HEK293T (cell line): ENCODE results near the gene SPDYE6.
"Not testable (repeated sequence)": the region's sequence is repeated elsewhere in the genome, so short reads cannot be mapped to it uniquely, and the experiment has no call there.

Experiments used
- CTCF ChIA-PET: fragments of 350-600 bp; formaldehyde crosslinking; extraction: SDS; loops from one replicate; lab custom pipeline; 2021; ENCODE audit warnings: antibody characterized with exemption, inconsistent platforms; lab: Yijun Ruan, JAX
- POLR2A ChIA-PET: fragments of 350-600 bp; formaldehyde crosslinking; extraction: SDS; loops from one replicate; lab custom pipeline; 2020; ENCODE audit warnings: antibody characterized with exemption, inconsistent platforms; lab: Yijun Ruan, JAX
- DNase-seq: peaks from one replicate; pipeline ENCODE4 v3.0.0; 2012; ENCODE audit warnings: mixed read lengths; ENCODE audit errors: extremely low spot score
- ARNT ChIP-seq: fragments of 450-650 bp; IDR thresholded peaks from 2 replicates; pipeline ENCODE4 v1.6.1; 2017; ENCODE audit warnings: mild to moderate bottlenecking
- BHLHE40 ChIP-seq: fragments of 450-650 bp; IDR thresholded peaks from 2 replicates; pipeline ENCODE4 v1.6.1; 2016; ENCODE audit warnings: mild to moderate bottlenecking, moderate library complexity, borderline replicate concordance
- CTBP1 ChIP-seq: fragments of 450-650 bp; IDR thresholded peaks from 2 replicates; pipeline ENCODE4 v1.6.1; 2016; ENCODE audit warnings: borderline replicate concordance
- ELF4 ChIP-seq: fragments of 450-650 bp; IDR thresholded peaks from 2 replicates; pipeline ENCODE4 v1.6.1; 2017; ENCODE audit warnings: antibody characterized with exemption
- FOXA1 ChIP-seq: fragments of 450-650 bp; IDR thresholded peaks from 2 replicates; pipeline ENCODE4 v1.6.1; 2016; ENCODE audit warnings: mild to moderate bottlenecking
- FOXK2 ChIP-seq: fragments of 450-650 bp; IDR thresholded peaks from 2 replicates; pipeline ENCODE4 v1.6.1; 2016; ENCODE audit warnings: mild to moderate bottlenecking
- FOXM1 ChIP-seq: fragments of 450-650 bp; IDR thresholded peaks from 2 replicates; pipeline ENCODE4 v1.6.1; 2017; ENCODE audit warnings: mild to moderate bottlenecking, borderline replicate concordance
- HDGF ChIP-seq: fragments of 450-650 bp; IDR thresholded peaks from 2 replicates; pipeline ENCODE4 v1.6.1; 2017; ENCODE audit warnings: antibody characterized with exemption, borderline replicate concordance
- L3MBTL2 ChIP-seq: fragments of 450-650 bp; conservative IDR thresholded peaks from 2 replicates; pipeline ENCODE4 v1.6.1; 2016; ENCODE audit warnings: mild to moderate bottlenecking
- LEF1 ChIP-seq: fragments of 450-650 bp; IDR thresholded peaks from 2 replicates; pipeline ENCODE4 v1.6.1; 2017; ENCODE audit warnings: mild to moderate bottlenecking, borderline replicate concordance
- NFRKB ChIP-seq: fragments of 450-650 bp; IDR thresholded peaks from 2 replicates; pipeline ENCODE4 v1.6.1; 2016; ENCODE audit warnings: mild to moderate bottlenecking, moderate library complexity
- SP1 ChIP-seq: fragments of 450-650 bp; IDR thresholded peaks from 2 replicates; pipeline ENCODE4 v1.6.1; 2017
- SUZ12 ChIP-seq: fragments of 450-650 bp; IDR thresholded peaks from 2 replicates; pipeline ENCODE4 v1.6.1; 2016; ENCODE audit warnings: mild to moderate bottlenecking
- TARDBP ChIP-seq: fragments of 450-650 bp; IDR thresholded peaks from 2 replicates; pipeline ENCODE4 v1.6.1; 2016
- ZNF384 ChIP-seq: fragments of 450-650 bp; IDR thresholded peaks from 2 replicates; pipeline ENCODE4 v1.6.1; 2016
- TF ChIP-seq, protein P1 (sequence below): fragments of 450-650 bp; IDR thresholded peaks from 2 replicates; pipeline ENCODE4 v1.6.1; 2016

SPDYE6 gene

DNA sequence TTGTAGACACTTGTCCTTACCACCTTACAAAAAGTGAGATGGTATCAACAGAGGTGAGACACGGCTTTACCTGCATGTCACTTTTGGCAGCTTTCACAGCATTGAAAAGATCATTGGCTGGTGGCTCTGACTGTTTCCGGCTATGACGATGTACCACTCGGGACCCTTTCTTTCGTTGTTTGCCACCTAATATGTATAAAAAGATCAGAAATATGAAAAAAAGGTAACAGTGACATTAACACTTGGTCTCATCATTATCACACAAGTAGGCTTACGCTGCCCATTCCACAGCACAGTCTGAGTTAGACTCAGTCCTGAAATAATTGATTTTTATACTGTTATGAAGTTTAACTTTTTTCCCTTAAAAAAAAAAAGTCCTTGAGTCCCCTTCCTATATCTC is 29.1 kb downstream of the SPDYE6 start:
- DNase-seq, POLR2A ChIA-PET, CTCF ChIA-PET: not testable (repeated sequence)

DNA sequence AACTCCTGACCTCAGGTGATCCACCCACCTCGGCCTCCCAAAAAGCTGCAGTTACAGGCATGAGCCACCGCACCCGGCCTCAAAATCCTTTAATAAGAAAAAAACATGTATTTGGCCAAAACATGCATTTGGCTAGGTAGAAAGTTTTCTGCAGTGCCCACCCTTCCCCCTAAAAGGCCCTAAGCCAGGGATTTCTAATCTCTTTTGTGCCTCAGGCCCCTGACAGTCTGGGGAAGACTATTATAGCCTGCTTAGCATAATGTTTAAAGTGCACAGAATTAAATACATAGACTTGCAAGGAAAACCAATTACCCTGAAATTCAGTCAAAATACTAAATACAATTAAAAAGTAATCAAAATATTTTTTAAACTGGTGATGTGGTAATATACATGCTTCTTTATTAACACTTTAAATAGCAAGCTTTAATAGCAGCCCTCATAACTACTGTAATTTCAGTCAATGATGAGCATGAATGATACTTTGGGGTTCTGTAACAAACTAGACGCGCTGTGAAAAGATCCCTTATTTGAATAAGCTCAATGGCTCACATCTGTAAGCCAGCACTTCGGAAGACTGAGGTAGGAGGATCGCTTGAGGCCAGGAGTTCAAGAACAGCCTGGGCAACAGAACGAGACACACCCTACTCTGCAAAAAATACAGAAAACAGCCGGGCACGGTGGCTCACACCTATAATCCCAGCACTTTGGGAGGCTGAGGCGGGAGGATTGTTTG is 29.9 kb downstream of the SPDYE6 start:
- TF ChIP-seq ARNT (no peak), ZNF384 (no peak), HDGF (no peak), SUZ12 (no peak), NFRKB (no peak), ELF4 (no peak), FOXA1 (no peak), TARDBP (no peak), BHLHE40 (no peak), SP1 (no peak), CTBP1 (no peak), L3MBTL2 (no peak), FOXM1 (no peak), LEF1 (no peak), FOXK2 (no peak)
- TF ChIP-seq, protein P1, sequence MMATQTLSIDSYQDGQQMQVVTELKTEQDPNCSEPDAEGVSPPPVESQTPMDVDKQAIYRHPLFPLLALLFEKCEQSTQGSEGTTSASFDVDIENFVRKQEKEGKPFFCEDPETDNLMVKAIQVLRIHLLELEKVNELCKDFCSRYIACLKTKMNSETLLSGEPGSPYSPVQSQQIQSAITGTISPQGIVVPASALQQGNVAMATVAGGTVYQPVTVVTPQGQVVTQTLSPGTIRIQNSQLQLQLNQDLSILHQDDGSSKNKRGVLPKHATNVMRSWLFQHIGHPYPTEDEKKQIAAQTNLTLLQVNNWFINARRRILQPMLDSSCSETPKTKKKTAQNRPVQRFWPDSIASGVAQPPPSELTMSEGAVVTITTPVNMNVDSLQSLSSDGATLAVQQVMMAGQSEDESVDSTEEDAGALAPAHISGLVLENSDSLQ: no peak
- ChIA-PET POLR2A (no interaction called here), CTCF (no interaction called here)
- no peak for DNase-seq

DNA sequence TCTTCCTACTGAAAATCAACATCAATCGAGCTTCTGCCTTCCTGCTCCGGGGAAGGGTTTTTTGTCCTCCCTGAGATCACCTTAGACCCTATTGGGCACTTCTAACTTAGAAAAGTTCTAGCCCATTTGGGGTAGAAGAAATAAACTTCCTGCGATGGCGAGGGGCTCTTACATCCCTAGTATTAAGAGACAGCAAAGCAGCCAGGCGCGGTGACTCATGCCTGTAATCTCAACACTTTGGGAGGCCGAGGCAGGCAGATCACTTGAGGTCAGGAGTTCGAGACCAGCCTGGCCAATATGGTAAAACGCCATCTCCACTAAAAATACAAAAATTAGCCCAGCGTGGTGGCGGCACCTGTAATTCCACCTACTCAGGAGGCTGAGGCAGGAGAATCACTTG is 31.1 kb downstream of the SPDYE6 start:
- DNase-seq, CTCF ChIA-PET, POLR2A ChIA-PET: not testable (repeated sequence)

DNA sequence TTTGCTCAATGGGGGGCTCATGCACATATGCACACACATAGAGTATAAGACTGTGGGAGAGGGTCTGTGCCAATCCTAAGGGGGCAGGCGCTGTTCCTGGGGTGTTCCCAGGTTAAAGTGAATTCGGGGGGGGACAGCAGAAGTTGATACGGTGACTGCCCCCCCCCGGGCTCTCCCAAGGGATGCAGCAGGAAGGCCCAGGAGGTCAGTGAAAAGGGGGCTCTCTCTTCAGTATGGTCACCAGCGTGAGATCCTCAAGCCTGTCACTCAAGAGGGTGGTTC is 32.4 kb downstream of the SPDYE6 start:
- POLR2A ChIA-PET: no interaction called here
- no peak for DNase-seq

DNA sequence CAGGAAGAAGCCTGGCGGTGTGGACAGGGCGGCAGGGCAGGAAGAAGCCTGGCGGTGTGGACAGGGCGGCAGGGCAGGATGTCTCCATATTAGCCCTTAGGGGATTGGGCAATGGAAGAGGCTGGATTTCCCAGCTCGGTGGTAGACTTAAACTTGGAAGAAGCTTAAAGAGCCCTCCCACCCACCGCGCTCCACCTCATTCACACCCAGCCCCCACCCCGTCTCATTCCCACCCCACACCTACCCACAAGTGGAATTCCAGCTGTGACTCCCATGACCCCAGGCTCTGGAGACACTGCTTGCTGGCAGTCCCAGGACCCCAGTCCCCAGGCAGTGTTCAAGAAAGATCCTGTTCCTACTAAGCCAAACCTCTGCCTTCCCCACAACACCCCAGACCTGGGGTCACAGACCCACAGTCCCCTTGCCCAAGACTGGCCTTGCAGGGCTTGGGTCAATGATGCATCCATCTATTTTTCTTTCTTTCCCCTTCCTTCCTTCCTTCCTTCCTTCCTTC is 34.0 kb downstream of the SPDYE6 start:
- POLR2A ChIA-PET: no interaction called here
- CTCF ChIA-PET: interaction anchor here (1.4 kb wide), 1 partner anchor 9 kb away, joined by 4 read pairs; no protein-coding TSS in a partner anchor
- no peak for TF ChIP-seq HDGF
- no peak for TF ChIP-seq CTBP1
- TF ChIP-seq LEF1: no peak
- TF ChIP-seq ELF4: no peak
- TF ChIP-seq ZNF384: no peak
- TF ChIP-seq, protein P1: no peak
- TF ChIP-seq L3MBTL2: no peak
- TF ChIP-seq TARDBP: no peak
- no peak for DNase-seq

More for the DNA sequence above, 32.4 kb downstream of the SPDYE6 start:
- TF ChIP-seq ZNF384: no peak
- no peak for TF ChIP-seq FOXM1
- no peak for TF ChIP-seq TARDBP
- no peak for TF ChIP-seq SUZ12
- no peak for TF ChIP-seq ELF4
- no peak for TF ChIP-seq L3MBTL2
- no peak for TF ChIP-seq ARNT
- TF ChIP-seq, protein P1: 0 out of 2 replicates have a peak, but pooled peaks have one; percentile 3
- TF ChIP-seq CTBP1: no peak
- CTCF ChIA-PET: no interaction called here

DNA sequence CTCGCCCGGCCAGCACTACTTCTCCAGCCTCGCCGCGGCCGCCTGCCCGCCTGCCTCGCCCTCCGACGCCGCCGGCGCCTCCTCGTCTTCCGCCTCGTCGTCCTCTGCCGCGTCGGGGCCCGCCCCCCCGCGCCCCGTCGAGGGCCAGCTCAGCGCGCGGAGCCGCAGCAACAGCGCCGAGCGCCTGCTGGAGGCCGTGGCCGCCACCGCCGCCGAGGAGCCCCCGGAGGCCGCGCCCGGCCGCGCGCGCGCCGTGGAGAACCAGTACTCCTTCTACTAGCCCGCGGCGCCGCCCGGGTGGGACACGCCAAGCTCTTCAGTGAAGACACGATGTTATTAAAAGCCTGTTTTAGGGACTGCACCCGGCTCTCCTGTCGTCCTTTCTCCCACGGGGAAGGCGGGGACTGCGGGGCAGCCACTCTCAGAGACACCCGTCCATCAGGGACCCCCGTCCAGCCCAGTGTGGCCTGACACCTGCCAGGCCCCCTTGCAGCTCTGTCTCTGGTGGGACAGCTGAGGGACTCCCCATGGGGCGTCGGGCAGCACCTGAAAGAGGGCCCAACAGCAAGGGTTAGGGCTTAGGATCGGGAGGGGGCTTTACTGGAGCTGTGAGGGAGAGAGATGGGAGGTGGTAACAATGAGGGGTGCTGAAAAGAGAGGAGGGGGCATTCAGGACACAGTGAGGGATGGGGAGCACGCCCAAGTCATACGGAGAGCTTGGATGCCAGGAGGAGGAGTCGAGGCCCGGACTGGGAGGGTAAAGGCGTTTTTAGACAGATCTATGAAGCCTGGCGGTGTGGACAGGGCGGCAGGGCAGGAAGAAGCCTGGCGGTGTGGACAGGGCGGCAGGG is 34.7 kb downstream of the SPDYE6 start:
- TF ChIP-seq TARDBP (no peak), FOXK2 (no peak), L3MBTL2 (no peak), ARNT (no peak), SP1 (no peak), HDGF (no peak), CTBP1 (no peak), NFRKB (no peak), BHLHE40 (no peak), ZNF384 (no peak), FOXA1 (no peak), FOXM1 (no peak), SUZ12 (no peak)
- TF ChIP-seq, protein P1: no peak
- POLR2A ChIA-PET: no interaction called here
- CTCF ChIA-PET: interaction anchor here (1.4 kb wide), 1 partner anchor 10 kb away, joined by 4 read pairs; no protein-coding TSS in a partner anchor
- DNase-seq: no peak
